K562 (cell line): Measurements from ENCODE around the gene CLIC3. TPM values are rescaled to one million over a fixed set of nuclear protein-coding genes. Genes with fewer than 3 reads are reported as not detected.

Experiments used
- ATAC-seq: fragments of 200-7000 bp; cut with Tn5 transposase; 3 replicates; pipeline ENCODE4 v1.9.1; 2020; ENCODE audit warnings: moderate library complexity
- BruUV-seq: library from RNA; stranded (reverse); fragments of 400-500 nt; replicated peaks from 2 replicates; lab custom pipeline; 2021; lab: Mats Ljungman, UMichigan
- CTCF ChIA-PET: fragments of 300-600 bp; formaldehyde crosslinking; extraction: SDS; loops from one replicate; lab custom pipeline; 2021; ENCODE audit warnings: low intra/inter-chr PET ratio; lab: Yijun Ruan, JAX
- POLR2A ChIA-PET: fragments of 300-600, 350-650 bp; sonication (Branson Sonifier 250); formaldehyde crosslinking; extraction: SDS; loops from one replicate; lab custom pipeline; 2021; ENCODE audit warnings: antibody characterized with exemption, inconsistent platforms; lab: Yijun Ruan, JAX
- DNase-seq, 4 experiments: peaks; one replicate each; pipeline versions ENCODE4 v3.0.0 to v3.0.0-alpha.2; 2011 to 2018; ENCODE audit warnings: low spot score in 3 of 4, mixed read lengths in 3 of 4; ENCODE audit errors: extremely low read depth in 1 of 4
- FAIRE-seq: peaks from 2 replicates; lab custom pipeline; 2011; peaks lifted over from hg19 to GRCh38; lab: Jason Lieb, UNC
- H2AFZ ChIP-seq: 2 replicates; pipeline ENCODE4 v1.6.0; 2011; ENCODE audit warnings: low read depth, low read length, control low read depth, inconsistent platforms
- H3K27ac ChIP-seq: fragments of 200-600 bp; 3 replicates; pipeline ENCODE4 v1.8.0; 2011; ENCODE audit warnings: low read depth, mild to moderate bottlenecking, control low read depth, inconsistent platforms, low read length, moderate library complexity, mixed read lengths; ENCODE audit errors: extremely low read depth
- H3K27me3 ChIP-seq, 2 experiments: fragments of 300-600 bp in 1 of 2; 2 replicates in 1 of 2; 3 replicates in 1 of 2; pipeline versions ENCODE4 v1.6.0 to v1.8.0; 2011; ENCODE audit warnings: inconsistent platforms in 2 of 2, low read length in 2 of 2, mild to moderate bottlenecking in 1 of 2, mixed read lengths in 1 of 2, moderate library complexity in 1 of 2; ENCODE audit not compliant: control insufficient read depth in 2 of 2, insufficient read depth in 2 of 2
- H3K36me3 ChIP-seq: fragments of 300-600 bp; 3 replicates; pipeline ENCODE4 v1.8.0; 2011; ENCODE audit warnings: mild to moderate bottlenecking, low read length, inconsistent platforms; ENCODE audit not compliant: control insufficient read depth, insufficient read depth
- H3K4me1 ChIP-seq, 2 experiments: fragments of 200-600 bp in 1 of 2; replicated peaks in 1 of 2; 2 replicates in 1 of 2; 3 replicates in 1 of 2; pipeline versions ENCODE4 v1.5.1 to v1.8.0; 2011; ENCODE audit warnings: inconsistent platforms in 2 of 2, low read length in 2 of 2, mild to moderate bottlenecking in 1 of 2, mixed read lengths in 1 of 2, moderate library complexity in 1 of 2; ENCODE audit not compliant: control insufficient read depth in 2 of 2, insufficient read depth in 2 of 2
- H3K4me2 ChIP-seq: 2 replicates; pipeline ENCODE4 v1.6.1; 2011; ENCODE audit warnings: low read length, control low read depth, inconsistent platforms, mixed read lengths; ENCODE audit not compliant: insufficient read depth
- H3K4me3 ChIP-seq: fragments of 200-600 bp; sonication (generic), shearing (Covaris generic); 2 replicates; pipeline ENCODE4 v1.5.1; 2016; ENCODE audit warnings: control low read depth, inconsistent platforms
- H3K79me2 ChIP-seq: fragments of 200-600 bp; 3 replicates; pipeline ENCODE4 v1.8.0; 2011; ENCODE audit warnings: low read length, inconsistent platforms; ENCODE audit not compliant: control insufficient read depth, insufficient read depth
- H3K9ac ChIP-seq, 2 experiments: 2 replicates each; pipeline versions ENCODE4 v1.6.0 to v1.6.1; 2011; ENCODE audit warnings: low read depth in 2 of 2, low read length in 2 of 2, control low read depth in 1 of 2, inconsistent platforms in 1 of 2, mild to moderate bottlenecking in 1 of 2, mixed read lengths in 1 of 2; ENCODE audit not compliant: insufficient read depth in 1 of 2
- H3K9me1 ChIP-seq: one replicate; pipeline ENCODE4 v1.6.0; 2011; ENCODE audit warnings: inconsistent platforms, mild to moderate bottlenecking, low read length, moderate library complexity; ENCODE audit not compliant: control insufficient read depth, insufficient read depth
- H3K9me3 ChIP-seq: replicated peaks from 2 replicates; pipeline ENCODE4 v1.5.1; 2011; ENCODE audit warnings: low read depth, low read length, inconsistent platforms; ENCODE audit not compliant: control insufficient read depth, insufficient read depth
- H4K20me1 ChIP-seq: replicated peaks from 2 replicates; pipeline ENCODE4 v1.6.1; 2011; ENCODE audit warnings: low read length, inconsistent platforms, mixed read lengths; ENCODE audit not compliant: control insufficient read depth, insufficient read depth
- WGBS: fragments of 100-300 bp; shearing (Covaris generic); methylation state at CpG from one replicate; pipeline ENCODE4 v1.1.6; 2016; ENCODE audit warnings: low coverage, mixed read lengths; ENCODE audit not compliant: insufficient coverage; ENCODE audit errors: missing lambda C conversion rate; 5-methylcytosine and 5-hydroxymethylcytosine counted together
- in situ Hi-C: fragments of 300-500 bp; cut with MboI; formaldehyde crosslinking; loops from 4 replicates; pipeline ENCODE4 v1.15.0; 2018; ENCODE audit warnings: inconsistent platforms, mixed read lengths
- intact Hi-C: fragments of 100-400 bp; cut with micrococcal nuclease; formaldehyde crosslinking; loops from 2 replicates; pipeline ENCODE4 v1.14.2; 2022
- polyA plus RNA-seq, 8 experiments: library from polyadenylated mRNA; depleted of rRNA in 4 of 8; stranded (reverse) in 5 of 8; unstranded in 3 of 8; fragments of >200 nt; fragmentation: Nextera tagmentation in 2 of 8; fragmentation: Illumina TruSeq in 1 of 8; extraction: Ambion mirVana in 2 of 8; extraction: Trizol in 1 of 8; gene quantifications; 2 replicates each; pipeline versions ENCODE4 v1.2.1 to v1.2.3, GENCODE V29; 2011 to 2014; ENCODE audit warnings: inconsistent platforms in 1 of 8, missing spikeins in 1 of 8
- total RNA-seq, 7 experiments: library from RNA; depleted of rRNA in 6 of 7; stranded (reverse); fragments of >200 nt in 6 of 7; fragmentation: Illumina TruSeq in 2 of 7; extraction: Trizol in 2 of 7; gene quantifications; 2 replicates each; pipeline versions ENCODE4 v1.2.1 to v1.2.3, GENCODE V29; 2011 to 2021; ENCODE audit warnings: low replicate concordance in 1 of 7
- TF ChIP-seq, protein P1 (sequence below): fragments of 450-650 bp; IDR thresholded peaks from 2 replicates; pipeline ENCODE4 v1.6.1; 2016; ENCODE audit warnings: mild to moderate bottlenecking

The CLIC3 gene
- total and polyA plus RNA-seq, 9 of the 15 experiments (the other 6 are each of a cell fraction or from before 2014, with no cell fraction given): 0.27 to 0.29 TPM; not detected in 7

DNA sequence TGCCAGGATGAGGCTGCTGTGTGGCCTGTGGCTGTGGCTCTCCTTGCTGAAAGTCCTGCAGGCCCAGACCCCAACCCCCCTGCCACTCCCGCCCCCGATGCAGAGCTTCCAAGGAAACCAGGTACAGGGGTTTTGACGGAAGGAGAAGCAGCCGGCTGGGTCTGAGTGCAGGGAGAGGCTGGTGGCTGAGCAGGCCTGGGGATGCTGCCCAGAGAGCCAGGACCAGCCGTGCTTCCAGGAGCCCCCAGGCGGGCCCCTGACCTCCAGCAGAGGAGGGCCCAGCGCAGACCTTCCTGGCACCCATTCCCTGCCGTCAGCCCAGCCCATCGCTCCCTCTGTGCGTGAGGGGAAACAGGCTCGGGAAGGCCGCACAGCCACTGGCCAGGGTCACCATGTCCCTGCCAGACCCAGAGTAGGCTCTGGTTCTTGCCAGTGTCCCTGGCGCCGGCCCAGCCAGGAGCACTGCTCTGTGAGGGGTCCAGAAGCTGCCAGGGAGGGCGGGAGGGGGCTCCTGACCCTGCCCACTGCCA, 44.0 kb downstream of the CLIC3 start:
- ATAC-seq: no peak
- BruUV-seq: no TSS peak
- CTCF ChIA-PET: no interaction called here

More for the DNA sequence above, 44.0 kb downstream of the CLIC3 start:
- Histone ChIP-seq H3K27ac (no peak overlapping the region), H3K27me3 (peaks cover 2 to 7% of the 10 kb centered on the region in 2 experiments; a peak in 3 of 5 replicates), H3K4me3 (no peak overlapping the region), H3K4me2 (no peak overlapping the region), H3K36me3 (no peaks in the 10 kb centered on the region), H3K79me2 (no peaks in the 10 kb centered on the region), H2AFZ (no peak overlapping the region), H4K20me1 (0 out of 2 replicates have a peak, but pooled peaks cover 4% of the 10 kb centered on the region), H3K9me1 (peaks cover 2% of the 10 kb centered on the region), H3K9ac (no peak overlapping the region), H3K4me1 (peaks cover 3 to 69% of the 10 kb centered on the region in 2 experiments; a peak in 4 of 5 replicates), H3K9me3 (no peaks in the 10 kb centered on the region)
- intact Hi-C loops: no loop called here
- 68% methylated on average over 12 of the region's 15 CpGs for WGBS
- FAIRE-seq (no peak), DNase-seq (no peak)
- in situ Hi-C loops: no loop called here
- POLR2A ChIA-PET: interaction anchor here (0.7 kb wide), 2 partner anchors 24 to 50 kb away, joined by 3 read pairs; no protein-coding TSS in a partner anchor
- TF ChIP-seq, protein P1, sequence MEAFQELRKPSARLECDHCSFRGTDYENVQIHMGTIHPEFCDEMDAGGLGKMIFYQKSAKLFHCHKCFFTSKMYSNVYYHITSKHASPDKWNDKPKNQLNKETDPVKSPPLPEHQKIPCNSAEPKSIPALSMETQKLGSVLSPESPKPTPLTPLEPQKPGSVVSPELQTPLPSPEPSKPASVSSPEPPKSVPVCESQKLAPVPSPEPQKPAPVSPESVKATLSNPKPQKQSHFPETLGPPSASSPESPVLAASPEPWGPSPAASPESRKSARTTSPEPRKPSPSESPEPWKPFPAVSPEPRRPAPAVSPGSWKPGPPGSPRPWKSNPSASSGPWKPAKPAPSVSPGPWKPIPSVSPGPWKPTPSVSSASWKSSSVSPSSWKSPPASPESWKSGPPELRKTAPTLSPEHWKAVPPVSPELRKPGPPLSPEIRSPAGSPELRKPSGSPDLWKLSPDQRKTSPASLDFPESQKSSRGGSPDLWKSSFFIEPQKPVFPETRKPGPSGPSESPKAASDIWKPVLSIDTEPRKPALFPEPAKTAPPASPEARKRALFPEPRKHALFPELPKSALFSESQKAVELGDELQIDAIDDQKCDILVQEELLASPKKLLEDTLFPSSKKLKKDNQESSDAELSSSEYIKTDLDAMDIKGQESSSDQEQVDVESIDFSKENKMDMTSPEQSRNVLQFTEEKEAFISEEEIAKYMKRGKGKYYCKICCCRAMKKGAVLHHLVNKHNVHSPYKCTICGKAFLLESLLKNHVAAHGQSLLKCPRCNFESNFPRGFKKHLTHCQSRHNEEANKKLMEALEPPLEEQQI: no peak
